GM21526 (cell line): ENCODE results near the gene FHOD1.

Source experiments
- ATAC-seq: cut with Tn5 transposase; IDR thresholded peaks from one replicate; pipeline ENCODE4 v1.9.1; 2021; ENCODE audit warnings: moderate library complexity; ENCODE audit not compliant: unreplicated experiment, low FRiP score

FHOD1 gene

DNA sequence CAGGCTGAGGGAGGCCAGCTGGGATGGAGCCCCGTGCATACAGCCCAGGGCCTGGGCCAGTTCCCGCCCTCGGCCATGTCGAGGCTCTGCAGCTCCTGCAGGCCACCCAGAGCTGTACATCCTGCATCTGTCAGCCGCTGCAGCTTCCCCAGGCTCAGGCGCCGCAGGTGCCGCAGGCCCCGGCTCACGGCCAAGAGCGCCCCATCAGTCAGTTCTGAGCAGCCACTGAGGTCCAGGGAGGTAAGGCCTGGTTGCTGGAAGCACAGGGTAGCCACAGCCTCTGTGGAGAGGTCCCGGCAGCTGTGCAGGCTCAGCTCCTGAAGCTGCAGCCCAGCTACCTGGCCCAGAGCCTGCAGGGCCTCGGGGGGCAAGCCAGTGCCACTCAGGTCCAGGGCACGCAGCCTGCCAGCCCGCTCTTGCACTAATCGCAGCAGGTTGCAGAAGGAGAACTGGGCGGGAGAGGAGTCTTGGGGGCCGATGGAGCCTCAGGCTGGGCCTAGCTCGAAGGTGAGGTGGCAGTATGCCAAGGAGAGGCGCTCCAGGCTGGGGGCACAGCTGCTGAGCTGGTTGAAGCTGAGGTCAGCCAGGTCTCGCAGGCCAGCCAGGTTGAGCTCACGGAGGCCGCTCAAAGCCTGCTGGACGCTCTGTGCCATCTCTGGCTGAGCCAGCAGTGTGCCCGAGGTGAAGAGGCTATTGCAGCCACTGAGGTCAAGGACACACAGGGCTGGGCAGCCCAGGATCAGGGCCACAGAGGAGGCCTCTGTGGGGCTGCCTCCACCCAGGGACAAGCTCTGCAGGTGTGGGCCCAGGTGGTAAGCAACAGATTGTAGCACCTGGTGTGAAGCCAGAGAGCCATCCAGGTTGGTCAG is 37.0 kb downstream of the FHOD1 start:
- ATAC-seq = no peak

DNA sequence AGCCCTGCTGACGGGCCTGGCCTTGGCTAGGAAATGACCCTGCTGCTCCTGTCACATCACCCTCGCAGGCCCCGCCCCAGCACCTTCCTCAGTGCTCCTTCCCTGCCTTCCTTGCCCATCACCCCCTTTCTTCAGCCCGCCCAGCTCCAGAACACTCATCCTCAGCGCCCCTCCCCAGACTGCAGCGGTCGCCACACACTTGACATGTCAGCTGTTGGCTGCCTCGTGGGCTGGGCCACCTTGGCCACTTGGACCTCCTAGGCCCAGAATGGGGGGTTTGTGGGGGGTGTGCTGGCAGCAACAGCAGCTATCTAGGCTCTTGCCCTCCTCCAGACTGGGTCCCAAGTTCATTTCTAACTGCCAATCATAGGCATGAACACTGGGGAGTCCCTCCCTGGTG is 37.7 kb downstream of the FHOD1 start:
- no peak for ATAC-seq

DNA sequence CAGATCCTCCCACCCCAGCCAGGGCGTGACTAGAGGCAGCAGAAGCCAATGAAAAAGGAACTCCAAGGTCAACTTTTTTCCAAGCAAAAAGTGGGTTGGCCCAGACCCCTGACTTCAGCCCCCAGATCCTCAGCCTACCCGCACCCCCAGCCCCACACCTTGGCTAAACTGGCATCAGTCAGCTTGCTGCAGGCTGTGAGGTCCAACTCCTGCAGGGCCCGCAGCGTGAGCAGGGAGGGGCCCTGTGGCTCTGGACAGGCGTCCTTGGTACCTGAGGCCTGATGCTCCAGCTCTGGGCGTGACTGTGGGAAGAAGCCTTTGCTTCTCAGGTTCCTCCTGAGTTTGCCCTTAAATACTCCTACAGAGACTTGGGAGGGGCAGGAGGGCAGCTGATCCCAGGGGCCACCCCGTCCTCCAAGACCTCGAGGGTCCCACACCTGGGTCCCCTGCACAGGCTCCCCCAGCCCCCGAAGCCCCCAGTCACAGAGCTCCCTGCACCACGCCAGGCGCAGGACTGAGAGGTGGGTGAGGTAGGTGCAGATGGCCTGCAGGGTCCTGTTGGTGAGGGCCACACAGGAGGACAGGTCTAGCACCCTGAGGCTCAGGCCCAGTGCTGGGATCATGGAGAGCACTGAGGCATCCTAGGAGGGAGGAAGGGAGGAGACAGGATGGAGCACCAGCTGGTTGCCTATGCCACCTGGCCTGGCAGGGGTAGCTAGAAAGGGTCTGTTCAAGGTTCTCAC is 39.0 kb downstream of the FHOD1 start:
- no peak for ATAC-seq

DNA sequence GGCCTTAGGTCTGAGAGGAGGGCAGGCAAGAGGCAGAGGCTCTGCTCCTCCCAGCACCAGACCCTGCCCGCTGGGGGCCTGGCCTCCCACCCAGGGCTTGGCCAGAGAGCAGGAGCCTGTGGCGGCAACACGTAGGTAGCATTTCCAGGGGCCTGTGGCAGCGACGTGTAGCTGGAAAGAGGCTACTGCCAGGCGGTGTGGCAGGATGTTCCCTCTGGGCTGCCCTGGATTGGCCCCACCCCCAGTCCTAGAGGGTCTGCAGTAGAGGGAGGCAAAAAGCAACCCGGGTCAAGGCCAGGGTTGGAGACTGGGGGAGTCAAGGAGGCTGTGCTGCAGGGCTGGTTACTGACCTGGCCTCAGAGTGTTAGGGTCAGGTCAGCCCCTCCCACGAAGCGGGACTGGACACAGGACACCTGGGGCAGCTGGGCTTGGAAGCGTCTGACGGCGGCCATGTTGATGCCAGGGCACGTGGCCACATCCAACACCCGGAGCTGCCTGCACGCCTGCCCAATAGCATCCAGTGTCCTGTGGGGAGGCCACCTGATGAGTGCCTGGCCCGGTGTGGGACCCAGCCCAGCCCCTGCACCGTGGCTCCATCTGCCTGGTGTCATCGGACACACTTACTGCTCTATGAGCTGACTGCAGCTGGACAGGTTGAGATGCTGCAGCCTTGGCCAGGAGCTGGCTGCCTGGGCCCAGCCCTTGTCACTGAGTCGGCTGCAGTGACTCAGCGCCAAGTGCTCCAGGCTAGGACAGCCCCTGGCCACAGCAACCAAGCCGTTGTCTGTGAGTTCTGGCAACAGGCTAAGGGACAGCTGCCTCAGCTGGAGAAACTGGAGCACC is 39.8 kb downstream of the FHOD1 start:
- ATAC-seq = no peak

DNA sequence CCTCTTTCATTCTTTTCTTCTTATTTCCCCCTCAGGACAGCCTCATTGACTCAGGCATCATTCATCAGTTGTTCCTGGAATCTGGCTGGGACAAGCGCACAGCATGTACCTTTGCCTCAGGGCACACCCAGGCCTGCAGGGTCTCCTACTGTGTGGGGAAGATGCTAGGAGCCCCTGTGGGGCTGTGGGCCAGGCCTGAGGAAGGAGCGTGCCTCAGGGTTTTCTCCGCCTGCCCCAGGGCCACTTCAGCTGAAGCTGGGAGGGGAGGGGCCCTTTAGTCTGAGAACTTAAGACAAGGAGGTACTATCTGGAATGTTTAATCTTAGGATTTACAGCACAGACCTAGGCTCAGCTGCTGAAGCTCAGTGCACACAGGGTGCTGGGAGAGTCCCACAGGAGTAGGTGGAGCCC is 40.4 kb downstream of the FHOD1 start:
- no peak for ATAC-seq

DNA sequence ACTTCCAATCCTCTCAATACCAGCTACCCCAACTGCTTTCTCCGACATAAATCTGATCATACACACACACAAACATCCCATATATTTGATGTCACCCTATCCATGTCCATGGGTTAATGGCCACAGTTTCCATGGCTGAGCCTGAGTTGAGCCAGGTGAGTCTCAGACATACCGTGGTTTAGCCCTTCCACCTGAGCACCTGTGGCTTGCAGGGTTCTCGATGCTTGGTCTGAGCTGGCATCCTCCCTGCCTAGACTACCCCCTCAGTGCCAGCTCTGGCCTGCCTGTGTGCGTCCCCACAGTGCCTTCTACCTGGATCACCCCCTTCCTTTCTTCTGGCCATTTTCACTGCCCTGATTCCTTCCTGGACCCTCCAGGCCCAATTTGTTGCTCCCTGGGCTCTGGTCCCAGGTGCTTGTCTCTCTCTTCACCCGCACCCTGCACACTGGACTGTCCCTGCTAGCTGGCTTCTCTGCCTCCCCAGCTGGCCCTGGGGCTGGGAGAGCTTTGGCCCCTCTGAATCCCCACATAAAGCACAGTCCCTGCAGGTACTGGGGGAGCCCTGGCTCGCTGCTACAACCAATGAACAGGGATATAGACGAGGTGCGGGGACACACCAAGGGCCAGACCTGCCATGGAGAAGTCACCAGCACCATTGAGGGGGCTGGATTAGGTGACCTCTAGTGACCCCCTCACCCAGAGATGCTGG is 41.0 kb downstream of the FHOD1 start:
- ATAC-seq = no peak

DNA sequence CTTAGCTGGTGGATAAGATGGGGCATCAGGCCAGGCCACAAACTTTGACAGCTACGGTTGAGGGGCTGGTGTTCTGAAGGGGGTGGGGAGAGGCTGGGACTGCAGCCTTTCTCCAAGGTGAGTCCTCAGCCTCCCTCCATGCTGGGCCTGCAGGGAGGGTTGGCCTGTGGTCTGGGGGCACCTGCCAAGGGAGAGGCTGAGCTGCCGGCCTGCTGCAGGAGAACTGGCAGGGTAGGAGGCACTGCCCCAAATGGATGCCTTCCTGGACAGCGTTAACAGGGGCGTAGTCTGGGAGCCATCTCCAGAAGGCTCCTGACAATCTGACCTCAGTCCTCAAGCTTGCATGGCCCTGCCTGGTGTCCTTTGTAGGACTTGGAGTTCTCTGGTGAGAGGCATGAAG is 43.2 kb downstream of the FHOD1 start:
- ATAC-seq = no peak

DNA sequence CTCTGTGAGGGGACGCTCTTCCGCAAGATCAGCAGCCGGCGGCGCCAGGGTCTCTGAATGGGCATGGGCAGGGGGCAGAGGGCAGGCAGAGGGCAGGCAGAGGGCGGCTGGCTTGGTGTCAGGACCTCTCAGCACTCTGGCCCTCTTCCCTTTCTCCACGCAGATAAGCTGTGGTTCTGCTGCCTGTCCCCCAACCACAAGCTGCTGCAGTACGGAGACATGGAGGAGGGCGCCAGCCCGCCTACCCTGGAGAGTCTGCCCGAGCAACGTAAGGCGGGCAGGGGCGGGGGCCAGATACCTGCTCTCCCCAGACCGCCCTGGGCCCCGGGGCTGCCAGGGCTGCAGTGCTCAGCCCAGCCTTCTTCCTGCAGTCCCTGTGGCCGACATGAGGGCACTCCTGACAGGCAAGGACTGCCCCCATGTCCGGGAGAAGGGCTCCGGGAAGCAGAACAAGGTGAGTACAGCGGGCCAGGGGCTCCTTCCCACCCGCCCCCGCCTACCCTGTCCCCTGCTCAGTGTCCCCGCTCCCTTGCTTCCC is 44.3 kb downstream of the FHOD1 start:
- no peak for ATAC-seq

DNA sequence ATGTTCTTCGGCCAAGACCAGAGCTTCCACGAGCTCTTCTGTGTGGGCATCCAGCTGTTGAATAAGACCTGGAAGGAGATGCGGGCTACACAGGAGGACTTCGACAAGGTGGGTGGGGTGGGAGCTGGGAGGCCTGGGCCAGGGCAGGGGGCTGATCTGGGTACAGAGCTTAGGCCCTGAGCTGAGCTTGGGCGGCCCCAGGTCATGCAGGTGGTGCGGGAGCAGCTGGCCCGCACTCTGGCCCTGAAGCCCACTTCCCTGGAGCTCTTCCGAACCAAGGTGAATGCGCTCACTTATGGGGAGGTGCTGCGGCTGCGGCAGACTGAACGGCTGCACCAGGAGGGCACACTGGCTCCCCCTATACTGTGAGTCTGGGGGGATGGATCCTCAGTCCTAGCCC is 44.9 kb downstream of the FHOD1 start:
- no peak for ATAC-seq

DNA sequence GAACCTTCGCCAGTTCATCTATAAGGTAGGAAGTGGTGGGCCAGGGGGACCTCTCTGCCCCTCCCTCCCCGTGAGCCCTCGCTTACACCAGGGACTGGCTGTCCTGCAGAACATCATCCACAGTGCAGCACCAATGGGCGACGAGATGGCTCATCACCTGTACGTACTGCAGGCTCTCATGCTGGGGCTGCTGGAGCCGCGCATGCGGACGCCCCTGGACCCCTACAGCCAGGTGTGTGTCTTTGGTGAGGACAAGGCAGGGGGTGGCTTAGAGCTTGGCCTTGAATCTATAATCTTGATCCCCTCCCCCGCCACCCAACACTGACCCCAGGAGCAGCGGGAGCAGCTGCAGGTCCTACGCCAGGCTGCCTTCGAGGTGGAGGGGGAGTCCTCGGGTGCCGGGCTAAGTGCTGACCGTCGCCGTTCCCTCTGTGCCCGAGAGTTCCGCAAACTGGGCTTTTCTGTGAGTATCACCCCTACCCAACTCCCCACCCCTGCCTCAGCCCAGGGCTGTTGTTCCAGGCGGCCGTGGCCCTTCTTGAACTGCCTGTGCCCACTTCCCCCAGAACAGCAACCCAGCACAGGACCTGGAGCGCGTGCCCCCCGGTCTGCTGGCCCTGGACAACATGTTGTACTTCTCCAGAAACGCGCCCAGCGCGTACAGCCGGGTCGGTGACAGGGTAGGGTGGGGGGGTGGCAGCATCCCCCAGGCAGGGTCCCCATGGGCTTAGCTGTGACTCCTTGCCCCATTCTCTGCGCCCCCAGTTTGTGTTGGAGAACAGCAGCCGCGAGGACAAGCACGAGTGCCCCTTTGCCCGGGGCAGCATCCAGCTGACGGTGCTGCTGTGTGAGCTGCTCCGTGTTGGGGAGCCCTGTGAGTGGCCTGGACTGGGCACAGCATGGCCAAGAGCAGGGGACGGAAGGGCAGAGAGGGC is 45.6 kb downstream of the FHOD1 start:
- no peak for ATAC-seq

DNA sequence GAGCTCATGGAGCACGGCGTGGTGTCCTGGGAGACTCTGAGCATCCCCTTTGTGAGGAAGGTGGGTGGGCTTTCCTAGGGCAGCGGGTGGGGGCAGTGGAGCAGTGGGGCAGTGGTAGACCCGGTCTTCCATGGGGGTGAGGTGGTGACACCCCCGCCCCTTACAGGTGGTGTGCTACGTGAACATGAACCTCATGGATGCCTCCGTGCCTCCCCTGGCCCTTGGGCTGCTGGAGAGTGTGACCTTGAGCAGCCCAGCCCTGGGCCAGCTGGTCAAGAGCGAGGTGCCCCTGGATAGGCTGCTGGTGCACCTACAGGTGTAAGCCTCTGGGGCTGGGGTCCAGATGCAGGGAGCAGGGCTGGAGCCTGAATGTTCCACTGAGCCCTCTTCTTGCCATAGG is 46.8 kb downstream of the FHOD1 start:
- ATAC-seq = no peak

DNA sequence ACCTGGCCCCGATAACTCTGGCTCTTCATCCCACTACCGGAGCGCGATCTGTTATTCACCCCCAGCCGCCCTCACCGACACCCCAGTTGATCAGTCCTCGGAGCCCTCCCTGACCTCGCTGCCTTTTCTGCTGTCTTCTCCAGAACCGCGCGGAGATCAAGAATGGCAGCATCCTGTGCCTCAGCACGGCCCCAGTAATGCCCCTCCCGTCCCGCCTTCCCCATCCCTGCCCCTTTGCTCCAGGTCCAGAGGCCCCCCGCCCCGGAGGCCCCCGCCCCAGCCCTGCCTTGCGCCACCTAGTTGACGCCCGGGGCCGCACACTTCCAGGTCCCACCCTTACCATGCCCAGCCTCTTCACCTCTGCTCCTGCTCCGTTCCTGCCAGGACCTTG is 47.5 kb downstream of the FHOD1 start:
- ATAC-seq = no peak

DNA sequence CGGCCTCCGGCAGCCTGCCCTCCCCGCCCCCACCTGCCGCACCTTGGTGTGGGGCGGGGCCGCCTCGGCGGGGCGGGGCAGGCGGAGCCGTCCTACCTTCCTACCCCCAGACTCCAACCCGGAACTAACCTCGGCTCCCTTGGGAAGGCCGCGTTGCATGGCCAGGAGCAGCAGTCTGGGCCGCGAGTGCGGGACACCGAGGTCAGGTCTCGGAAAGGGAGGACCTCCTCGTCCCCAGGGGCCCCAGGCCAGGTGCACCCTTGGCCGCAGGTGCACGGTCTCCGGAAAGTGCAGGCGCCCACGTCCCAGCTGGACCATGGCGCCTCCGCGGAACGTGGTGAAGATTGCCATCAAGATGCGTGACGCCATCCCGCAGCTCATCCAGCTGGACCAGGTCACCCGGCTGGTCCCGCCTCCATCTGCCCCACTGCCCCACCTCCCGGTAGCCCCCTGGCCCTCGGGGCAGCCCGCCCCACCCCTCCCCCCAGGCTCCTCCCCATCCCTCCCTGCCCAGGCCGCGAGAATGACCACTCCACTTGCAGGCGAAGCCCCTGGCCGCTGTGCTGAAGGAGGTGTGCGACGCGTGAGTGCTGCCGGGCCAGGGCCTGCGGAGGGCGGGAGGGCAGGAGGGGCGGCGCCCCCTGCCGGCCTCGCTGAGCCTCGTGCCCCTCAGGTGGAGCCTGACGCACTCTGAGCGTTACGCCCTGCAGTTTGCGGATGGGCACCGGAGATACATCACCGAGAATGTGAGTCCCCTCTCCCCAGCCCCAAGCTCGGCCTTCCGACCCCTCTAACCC is 48.1 kb downstream of the FHOD1 start, which contains the start of gene ELMO3:
Gene ELMO3 (plus strand): TSS at position 121 of the 797 bp plus-strand sequence. CDS start 196 bp downstream, at position 317.
- ATAC-seq = no peak

DNA sequence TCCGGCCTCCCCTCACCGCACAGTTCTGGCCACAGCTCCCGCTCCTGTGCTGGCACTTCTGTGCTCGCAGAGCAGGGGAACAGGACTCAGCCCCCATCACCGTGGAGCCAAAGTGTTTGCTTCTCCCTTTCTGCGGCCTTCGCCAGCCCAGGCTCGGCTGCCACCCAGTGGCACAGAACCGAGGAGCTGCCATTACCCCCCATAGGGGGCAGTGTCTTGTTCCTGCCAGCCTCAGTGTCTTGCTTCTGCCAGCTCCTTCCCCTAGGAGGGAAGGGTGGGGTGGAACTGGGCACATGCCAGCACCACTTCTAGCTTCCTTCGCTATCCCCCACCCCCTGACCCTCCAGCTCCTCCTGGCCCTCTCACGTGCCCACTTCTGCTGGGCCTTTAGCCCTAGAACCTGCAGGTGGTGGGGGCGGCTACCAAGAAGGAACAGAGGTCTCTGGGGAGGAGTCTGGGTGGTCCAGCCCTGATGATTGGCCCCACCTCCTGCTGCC is 49.0 kb downstream of the FHOD1 start:
- no peak for ATAC-seq

DNA sequence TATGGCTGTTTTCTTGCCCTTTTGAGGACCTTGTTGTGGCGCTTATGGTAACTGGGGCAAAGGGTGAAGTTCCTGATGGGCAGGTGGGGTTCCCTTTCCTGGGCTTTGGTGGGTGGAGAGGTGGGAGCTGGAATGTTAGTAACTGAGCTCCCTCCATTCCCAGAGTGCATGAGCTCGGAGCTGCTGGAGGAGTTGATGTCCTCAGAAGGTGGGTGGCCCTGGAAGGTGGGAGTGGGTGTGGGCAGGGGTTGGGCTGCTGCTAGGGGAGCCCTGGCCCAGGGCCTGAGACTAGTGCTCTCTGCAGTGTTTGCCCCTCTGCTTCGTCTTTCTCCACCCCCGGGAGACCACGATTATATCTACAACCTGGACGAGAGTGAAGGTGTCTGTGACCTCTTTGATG is 49.6 kb downstream of the FHOD1 start:
- ATAC-seq = no peak

DNA sequence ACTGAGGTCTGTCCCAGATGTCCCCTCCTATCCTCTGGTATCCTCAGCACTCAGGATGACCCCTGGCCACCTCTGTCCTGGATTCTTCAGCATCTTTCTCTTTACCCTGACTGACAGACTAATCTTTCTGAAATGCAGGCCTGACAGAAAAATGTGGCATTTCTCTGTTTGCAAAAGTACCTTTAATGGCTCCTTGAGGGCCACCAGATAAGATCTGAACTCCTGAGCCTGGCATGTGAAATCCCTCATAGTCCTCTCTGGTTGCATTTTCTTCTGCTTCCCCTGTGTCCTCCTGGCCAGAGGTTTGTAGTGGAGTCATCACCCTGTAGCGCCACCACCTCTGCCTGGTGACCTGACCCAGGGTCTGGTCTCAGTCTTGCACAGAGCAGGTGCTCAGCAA is 50.4 kb downstream of the FHOD1 start:
- no peak for ATAC-seq

DNA sequence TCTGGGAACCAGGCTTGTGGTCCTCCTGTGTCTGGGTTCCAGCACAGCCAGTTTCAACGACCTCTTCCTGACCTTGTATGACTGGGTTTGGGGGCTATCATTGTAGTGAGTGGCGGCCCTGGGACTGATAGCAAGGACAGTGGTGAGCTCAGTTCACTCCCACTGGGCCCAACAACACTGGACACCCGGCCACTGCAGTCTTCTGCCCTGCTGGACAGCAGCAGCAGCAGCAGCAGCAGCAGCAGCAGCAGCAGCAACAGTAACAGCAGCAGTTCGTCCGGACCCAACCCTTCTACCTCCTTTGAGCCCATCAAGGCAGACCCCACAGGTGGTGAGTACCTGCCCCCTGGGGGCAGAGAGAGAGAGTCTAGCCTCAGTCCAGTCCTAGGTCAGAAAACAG is 51.6 kb downstream of the FHOD1 start:
- no peak for ATAC-seq

DNA sequence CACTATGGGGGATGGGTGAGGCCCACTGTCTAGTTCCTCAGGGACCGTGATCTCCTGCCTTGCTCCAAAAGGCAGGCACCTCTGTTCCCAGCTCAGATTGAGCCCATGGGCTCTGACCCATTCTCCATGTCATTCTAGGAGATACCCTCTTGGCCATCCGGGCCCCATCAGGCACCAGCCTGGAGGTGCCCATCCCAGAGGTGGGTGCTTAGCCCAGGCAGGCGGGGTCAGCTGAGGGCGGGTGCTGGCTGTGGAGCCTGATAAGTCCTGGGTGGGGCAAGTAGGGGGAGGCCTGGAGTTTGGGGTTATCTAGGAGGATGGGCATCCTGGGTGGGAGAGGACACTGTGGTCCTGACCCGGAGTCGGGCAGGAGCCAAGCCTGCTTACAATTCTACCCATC is 53.0 kb downstream of the FHOD1 start:
- no peak for ATAC-seq
